Activated T-helper 1 cell treated with anti-CD3 and anti-CD28 coated beads, Interleukin-2, amount 50 U/mL, for 16 hours (primary cell): ENCODE results near the gene UBE2Z.
"Not testable (repeated sequence)": the region's sequence is repeated elsewhere in the genome, so short reads cannot be mapped to it uniquely, and the experiment has no call there.

Experiments
- DNase-seq, 2 donors: peaks; one replicate each; pipeline ENCODE4 v3.0.0-alpha.2; 2020; ENCODE audit warnings: low read depth in 1 of 2, low spot score in 1 of 2

The UBE2Z gene

DNA sequence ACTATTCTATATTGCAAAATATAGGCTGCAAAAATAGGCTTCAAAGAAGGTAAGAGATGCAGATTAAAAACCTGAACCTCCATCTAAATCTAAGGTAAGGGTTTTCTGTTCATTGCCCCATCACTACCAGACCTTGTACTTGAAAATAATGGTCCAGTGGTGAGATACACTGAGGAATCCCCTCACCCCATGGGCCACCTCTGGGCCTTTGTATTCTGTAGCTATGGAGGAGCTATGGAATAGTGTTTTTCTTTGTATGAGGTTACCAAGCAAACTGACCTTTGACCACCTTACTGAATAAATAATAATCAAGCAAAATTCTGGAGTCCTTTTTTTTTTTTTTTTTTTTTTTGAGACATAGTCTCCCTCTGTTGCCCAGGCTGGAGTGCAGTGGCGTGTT, 4.8 kb upstream of the UBE2Z start:
- DNase-seq: no peak

DNA sequence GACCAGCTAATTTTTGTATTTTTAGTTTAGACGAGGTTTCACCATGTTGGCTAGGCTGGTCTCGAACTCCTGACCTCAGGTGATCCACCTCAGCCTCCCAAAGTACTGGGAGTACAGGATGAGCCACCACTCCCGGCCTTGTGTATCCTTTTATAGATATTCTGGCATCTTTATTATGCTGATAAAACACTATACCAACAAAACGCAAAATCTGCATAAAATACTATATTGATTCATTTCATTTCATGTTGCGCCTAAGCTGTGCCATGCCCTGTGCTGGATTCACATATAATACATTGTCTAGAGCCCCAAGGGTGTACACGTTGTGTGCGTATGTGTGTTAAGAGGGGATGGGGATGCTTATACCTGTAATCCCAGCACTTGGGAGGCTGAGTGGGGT, 3.8 kb upstream of the UBE2Z start:
- DNase-seq: no peak

DNA sequence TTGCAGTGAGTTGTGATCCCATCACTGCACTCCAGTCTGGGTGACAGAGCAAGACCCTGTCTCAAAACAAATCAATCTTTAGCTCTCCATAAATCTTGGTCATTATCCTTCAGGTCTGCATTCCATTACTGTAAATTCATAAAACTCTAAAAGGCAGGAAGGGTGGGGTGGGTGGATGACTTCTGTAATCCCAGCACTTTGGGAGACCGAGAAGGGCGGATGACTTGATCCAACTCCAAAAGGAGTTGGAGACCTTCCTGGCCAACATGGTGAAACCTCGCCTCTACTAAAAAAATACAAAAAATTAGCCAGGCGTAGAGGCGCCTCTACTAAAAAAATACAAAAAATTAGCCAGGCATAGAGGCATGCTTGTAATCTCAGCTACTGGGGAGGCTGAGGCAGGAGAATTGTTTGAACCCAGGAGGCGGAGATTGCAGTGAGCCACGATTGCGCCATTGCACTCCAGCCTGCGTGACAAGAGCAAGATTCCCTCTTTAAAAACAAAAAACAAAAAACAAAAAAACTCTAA, 2.2 kb upstream of the UBE2Z start:
- DNase-seq: no peak

DNA sequence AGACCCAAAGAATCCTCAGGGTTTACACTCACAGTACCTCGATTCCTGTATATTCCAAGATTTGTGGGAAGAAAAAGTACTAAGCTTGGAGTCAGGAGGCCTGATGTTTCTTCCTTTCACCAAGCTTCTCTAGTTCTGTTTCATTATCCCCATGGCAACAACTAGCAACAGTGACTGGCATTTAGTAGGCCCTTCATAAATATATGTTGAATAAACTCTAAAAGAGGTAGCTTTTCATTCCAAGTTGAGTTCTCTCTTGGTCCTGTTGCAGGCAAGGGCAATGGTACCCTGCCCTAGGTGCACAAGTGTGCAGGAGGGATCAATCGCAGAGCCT, 527 bp upstream of the UBE2Z start:
- no peak for DNase-seq

DNA sequence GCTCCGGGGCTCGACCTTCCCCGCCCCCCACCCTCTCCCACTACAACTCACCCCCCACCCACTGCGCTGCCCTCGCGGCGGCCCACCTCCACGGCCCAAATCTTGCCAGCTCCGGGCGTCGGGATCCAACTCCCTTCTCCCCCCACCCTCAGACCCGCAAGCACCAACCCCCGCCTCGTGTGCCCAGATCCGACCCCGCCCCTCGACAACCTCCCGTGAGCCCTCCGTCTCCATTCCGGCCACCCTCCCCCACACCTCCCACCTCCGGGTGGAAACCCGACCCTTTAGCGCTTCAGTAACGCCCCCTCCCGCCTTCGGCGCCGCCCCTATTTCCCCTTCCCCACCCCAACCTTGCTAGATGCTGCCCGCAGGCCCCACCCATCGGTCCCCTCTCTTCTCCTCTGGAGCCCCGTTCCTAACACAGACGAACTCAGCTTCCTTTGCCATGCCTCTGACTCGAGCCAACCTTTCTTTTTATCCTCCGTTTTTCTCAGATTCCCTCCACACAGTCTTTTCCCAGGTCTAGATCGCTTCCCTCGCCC, 717 bp downstream of the UBE2Z start:
- DNase-seq: peak; percentile 52 to 78

DNA sequence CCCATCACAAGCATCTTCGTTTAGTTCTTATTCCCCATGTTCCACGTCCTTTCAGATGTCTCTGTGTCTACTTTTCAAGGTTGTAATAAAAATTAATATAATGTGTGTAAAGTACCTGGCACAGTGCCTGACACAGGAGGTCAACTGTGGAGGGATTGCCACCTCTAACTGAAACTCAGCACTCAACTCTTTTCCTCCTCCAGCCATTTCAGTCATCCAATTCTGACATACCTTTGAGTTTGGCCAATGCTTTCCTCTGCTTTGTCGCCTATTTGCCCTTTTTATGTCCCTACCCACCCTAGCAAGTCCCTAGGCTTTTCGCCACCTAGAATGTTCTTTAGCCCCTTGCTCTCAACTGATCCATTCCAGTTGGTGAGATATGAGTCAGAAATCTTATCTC, 1.6 kb downstream of the UBE2Z start:
- no peak for DNase-seq

DNA sequence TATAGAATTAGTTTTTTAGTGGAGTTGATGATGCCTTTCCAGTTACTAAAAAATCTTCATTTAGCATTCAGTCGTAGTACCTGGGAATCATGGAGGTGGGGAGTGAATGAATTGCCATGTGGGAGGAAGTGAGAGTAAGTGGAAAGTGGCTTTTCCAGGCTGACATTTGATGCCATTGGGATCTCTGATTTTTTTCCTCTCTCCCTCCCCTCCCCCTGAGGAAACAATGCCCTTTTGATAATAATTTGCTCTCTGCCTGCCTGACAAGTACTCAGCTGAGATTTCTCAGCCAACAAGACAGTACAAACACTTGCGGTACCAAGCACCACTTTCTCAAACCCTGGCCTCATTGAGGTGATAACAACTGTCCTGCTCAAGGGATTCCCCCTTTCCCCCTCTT, 2.2 kb downstream of the UBE2Z start:
- DNase-seq: no peak

DNA sequence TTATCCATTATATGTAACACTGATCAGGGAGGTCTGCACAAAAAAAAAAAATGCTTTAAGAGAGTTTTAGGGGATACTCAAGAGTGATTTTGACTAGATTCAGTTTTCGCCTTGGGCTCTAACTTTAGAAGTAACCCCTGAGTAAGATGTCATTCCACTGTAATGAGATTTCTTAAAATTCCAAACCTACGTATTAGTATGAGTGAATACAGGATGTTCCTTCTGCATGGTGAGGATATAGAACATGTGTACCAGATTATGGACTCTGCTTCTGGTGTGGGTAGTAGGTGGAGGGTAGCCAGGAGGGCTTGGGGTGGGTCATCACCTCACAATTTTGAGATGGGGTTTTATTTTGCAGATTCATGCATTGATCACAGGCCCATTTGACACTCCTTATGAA, 4.3 kb downstream of the UBE2Z start:
- no peak for DNase-seq

DNA sequence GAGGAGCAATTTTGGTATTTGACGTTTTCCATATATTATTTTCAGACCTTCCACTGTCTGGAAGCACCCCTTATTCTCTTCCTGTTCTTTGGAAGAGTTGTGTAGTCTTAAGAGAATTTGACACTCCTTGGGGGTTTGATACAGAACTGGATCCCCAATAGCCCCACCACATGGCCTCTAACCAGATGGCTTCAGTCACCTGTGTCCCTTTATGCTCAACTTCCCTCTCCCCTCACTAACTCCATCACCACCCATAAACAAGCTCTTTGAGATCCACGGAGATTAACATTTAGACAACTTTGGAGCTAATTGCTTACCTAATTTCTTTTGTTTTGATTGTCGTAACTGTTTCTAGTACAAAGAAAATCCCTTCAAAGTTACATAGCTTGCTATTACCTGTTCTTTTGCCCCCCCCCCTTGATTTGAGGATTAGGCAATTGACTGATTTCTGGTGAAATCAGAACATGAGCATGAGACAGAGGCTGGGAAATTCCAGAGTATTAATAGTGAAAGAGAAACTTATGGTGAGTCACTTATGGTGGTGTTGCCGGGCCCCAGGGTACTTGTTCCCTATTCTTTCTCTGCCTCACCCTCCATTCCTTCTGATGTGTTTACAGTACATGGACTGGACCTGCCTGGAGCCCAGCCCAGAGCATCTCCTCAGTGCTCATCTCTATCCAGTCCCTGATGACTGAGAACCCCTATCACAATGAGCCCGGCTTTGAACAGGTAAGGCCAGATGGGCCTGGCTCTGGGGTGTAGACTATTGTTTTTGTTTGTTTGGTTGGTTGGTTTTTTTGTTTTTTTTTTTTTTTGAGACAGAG, 7.5 kb downstream of the UBE2Z start:
- peak in 1 of 2 donors; percentile 41 for DNase-seq

DNA sequence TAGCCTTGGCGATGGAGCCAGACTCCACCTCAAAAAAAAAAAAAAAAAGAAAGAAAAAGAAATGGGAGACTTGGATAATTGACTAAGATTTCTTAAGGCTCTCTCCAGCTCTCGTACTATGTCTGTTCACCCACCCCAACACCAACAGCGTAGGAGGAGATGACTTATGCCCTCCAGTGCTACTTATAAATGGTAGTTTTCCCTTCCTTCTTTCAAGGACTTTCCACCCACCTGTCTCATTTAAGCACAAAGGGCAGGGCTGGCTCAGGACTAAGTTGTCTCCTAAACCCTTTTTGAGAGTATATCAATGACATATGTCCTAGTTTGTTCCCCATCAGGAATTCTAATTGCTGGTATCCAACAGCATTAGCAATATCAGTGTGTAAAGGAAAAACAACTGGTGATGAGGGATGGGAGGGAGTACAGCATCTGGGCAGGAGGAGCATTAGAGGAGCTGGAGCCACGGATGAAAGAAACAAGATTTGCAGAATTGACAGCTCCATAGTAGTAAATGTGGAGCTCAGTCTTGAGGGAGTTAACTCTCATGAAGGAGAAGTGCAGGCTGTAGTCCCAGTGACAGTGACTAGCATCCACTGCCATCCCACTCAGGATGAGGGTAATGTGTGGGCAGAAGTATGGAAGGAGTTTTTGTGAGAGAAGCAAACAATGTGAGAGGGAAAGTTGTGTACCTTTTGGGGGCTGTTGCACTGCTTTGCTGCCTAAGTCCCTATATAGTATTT, 17.2 kb downstream of the UBE2Z start:
- no peak for DNase-seq

DNA sequence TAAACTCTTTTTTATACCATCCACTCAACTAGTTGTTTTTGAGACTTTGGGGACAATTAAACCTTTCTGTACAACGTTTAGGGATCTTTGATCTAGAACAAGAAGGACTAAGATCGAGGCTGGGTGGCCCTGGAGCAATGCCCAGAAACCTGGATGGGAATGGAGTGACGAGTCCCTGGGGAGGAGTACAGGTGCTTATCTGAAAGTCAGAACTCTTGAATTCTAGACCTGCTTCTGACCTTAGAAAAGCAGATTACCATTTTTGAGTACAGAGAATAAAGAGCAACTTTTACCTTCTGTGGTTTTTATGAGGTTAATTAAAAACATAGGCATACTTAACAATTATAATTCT, 17.8 kb downstream of the UBE2Z start:
- no peak for DNase-seq

DNA sequence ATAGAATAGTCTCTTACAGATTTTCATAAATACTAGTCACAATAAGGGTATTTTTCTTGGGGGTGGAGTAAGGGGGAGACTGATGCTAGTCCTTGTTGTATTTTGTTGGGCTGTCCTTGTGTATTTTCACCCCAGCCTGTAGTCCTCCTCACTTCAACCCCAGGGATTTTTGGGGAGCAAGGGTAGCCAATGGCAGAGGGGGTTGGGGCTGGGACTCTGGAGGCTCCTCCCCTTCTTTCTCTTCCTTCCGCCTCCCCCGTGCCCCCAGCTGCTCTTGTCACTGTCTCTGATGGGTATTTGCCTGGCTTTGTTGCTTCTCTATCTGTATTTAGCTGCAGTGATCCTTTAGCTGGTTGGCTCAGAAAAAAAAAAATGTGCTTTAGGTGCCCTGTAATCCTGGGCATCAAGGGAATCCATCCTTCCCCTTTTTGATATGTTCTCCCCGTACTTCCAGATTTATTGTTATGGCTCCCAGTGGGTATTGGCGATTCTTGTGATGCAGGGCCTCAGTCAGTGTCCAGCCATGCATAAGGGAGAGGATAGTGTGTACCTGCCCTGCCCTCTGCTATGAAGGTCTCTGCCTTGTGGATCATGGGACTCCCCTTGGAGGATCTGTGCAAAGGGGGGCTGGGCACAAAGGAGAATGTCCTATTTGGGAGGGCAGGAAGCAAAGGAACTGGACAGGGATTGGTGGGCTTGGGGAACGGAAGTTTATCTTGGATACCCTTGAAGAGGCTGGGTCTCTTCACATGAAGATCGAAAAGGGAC, 20.0 kb downstream of the UBE2Z start:
- DNase-seq: no peak

DNA sequence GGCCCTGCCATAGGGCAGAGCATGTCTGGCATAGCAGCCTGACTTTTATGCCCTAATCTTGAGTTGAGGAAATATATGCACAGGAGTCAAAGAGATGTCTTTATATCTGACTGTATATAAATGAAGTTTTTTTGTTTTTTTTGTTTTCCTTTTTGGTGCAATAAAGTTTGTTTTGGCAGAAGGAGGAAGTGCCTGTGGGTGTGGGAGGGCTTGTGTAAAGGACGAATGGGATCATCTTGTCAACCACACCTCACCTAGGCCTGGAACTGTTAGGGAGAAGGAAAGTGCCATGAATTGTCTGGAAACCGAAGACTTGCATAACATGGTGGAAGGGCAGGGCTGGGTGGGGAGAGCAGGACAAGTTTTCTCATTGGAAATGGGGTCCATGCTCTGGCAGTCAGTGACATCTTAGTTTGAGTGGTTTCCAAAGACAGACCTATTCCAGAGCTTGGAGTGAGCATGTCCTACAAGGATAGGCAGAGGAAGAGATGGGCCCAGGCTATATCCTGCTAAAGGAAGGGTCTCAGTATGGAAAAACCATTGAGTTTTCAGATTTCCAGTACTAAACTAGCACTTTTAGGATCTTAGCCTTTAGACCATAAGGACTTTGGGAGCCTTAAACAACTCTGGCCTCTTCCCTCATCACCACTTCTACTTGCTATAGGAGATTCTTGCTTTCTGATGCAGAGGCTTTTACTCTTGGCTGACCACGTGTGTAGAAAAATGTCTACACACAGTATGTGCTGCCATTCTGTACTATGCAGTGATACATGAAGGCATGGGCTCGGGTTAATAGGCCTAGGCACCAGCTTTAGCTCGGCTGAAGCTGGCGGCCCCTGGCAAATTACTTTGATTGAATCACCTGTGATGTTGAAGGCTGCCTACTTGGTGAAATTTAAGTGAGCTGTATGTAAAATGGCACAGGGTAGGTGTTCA, 20.9 kb downstream of the UBE2Z start:
- no peak for DNase-seq

DNA sequence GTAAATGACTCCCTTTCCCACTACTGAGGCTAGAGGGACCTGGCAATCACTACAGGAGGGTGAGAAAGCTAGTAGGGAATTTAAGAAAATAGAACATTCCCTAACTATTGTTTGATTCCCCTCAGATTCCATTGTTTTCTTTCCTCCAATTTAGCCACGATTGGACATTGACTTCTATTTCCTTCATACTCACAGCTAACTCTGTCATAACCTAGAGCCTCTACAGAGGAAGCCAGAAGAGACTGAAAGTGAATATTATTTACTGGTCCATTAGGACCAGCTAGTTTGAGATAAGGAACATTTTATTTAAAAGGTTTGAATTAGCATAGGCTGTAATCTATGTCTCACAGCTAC, 21.6 kb downstream of the UBE2Z start:
- DNase-seq: no peak

DNA sequence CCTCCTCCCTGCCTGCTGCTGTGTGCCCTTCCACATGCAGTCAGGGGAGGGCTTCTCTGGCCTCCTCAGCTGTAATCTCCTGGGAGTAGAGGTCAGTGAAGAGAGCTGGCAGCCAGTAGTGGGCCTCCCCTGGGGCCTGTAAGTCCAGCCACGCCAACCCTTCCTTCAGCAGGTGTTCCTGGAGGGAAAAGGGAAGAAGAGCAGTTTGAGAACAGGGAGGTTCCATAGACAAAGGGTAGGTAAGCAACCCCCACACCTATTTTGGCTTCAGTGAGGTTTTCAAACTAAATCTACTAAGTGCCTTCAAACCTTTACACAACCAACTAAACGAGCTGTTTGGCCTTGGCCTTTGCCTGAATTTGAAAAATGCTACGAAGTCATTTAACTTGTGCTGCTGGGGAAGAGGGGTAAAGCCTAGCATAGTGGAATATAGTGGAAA, 22.2 kb downstream of the UBE2Z start:
- DNase-seq: no peak

DNA sequence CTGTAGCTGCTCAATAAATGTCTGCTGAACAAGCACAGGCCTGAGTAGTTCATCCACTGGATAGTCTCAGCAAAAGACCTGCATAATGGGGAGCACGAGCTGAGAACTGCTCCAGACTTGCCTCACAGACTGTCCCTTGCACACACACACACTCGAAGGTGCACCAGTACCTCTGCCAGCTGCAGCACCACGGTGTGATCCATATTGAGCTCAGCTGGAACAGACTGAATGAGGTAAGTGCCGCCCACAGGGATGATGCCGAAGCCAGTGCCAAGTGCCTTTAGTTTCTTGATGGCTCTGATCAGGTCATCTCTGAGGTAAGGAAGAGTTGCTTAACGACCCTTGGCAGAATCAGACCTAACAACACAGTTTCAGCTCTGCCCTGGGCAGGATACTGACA, 24.8 kb downstream of the UBE2Z start:
- no peak for DNase-seq

DNA sequence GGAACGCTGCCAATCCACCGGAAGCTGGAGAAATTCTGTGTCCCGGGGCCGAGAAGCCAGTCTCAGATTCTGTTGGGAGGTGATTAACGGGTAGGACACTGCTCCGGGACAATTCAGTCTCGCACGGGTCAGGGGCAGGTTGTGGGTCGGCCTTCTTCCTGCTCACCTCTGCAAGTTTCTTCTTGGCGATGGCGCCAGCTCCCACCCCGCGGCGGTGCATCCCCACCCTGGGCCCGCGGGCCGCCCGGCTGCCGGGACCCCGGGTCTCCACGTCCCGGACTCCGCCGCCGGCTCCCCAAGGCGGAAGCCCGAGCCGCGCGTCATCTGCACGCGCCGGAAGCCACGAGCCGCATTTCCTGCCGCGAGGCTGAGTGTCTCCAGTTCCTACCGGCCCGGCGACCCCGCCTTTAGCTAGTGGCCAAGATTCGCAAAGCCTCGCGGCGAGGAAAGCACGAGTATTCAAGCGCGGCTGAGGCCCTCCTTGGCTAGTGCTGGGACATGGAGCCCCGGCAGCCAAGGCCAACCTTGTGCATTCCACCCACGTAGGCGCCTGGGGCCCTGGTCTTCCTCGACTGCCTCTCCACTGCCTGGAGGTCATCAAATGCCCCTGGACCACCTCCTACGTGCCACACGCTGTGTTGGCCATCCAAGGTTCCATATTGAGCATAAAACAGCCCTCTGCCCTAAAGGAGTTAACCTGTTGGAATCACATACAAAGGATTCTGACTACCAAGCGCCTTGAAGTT, 36.5 kb downstream of the UBE2Z start, which contains the start of gene SNF8:
TSS of gene SNF8 (minus strand) at position 328 of the 746 bp plus-strand sequence. CDS start at position 220, 108 bp downstream.
- DNase-seq: peak; percentile 81 to 89

DNA sequence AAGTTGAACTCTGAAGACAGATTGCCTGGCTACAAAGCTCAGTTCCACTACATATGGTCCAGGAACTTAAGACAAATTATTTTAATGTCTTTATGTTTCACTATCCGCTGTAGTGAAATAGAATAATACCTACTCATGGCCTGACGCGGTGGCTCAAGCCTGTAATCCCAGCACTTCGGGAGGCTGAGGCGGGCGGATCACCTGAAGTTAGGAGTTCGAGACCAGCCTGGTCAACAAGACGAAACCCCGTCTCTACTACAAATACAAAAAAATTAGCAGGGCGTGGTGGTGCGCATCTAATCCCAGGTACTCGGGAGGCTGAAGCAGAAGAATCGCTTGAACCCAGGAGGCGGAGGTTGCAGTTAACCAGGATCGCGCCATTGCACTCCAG, 37.0 kb downstream of the UBE2Z start:
- not testable (repeated sequence) for DNase-seq

DNA sequence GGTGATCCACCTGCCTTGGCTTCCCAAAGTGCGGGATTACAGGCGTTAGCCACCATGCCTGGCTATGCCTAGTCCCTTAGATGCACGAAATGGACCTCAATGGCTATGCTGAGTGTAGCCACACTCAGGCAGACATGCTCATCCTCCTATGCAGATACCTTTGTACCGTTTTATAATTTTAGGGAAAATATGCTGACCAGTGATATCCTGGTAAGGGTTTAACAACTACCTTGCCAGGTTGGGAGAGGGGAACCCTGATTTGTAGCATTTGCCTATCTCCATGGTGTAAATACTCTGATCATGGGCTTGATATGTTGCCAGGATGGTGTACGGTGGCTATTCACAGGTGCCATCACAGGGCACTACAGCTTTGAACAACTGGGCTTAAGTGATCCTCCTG, 43.4 kb downstream of the UBE2Z start:
- DNase-seq: no peak

DNA sequence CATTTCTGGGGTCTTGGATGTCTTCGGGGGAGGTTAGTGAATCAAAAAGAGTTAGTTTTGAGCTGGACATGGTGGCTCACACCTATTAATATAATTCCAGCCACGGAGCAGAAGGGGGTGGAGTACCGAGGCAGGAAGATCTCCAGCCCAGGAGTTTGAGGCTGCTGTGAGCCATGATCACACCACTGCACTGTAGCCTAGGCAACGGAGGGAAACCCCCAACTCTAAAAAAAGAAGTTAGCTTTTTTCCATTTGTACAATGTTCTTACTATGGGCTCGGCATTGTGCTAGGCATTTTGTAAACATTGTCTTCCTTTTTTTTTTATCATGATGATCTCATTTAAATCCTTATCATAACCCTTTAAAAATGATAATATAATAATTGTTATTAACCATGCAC, 44.7 kb downstream of the UBE2Z start:
- DNase-seq: no peak
